ENCODE measurements around the gene STAB2.

- TF ChIP-seq, protein P1, sequence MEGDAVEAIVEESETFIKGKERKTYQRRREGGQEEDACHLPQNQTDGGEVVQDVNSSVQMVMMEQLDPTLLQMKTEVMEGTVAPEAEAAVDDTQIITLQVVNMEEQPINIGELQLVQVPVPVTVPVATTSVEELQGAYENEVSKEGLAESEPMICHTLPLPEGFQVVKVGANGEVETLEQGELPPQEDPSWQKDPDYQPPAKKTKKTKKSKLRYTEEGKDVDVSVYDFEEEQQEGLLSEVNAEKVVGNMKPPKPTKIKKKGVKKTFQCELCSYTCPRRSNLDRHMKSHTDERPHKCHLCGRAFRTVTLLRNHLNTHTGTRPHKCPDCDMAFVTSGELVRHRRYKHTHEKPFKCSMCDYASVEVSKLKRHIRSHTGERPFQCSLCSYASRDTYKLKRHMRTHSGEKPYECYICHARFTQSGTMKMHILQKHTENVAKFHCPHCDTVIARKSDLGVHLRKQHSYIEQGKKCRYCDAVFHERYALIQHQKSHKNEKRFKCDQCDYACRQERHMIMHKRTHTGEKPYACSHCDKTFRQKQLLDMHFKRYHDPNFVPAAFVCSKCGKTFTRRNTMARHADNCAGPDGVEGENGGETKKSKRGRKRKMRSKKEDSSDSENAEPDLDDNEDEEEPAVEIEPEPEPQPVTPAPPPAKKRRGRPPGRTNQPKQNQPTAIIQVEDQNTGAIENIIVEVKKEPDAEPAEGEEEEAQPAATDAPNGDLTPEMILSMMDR (IDR thresholded peaks at IDR 0.05; ENCODE audit: low read length) = no peak
- no peak for TF ChIP-seq EZH2 (IDR thresholded peaks at IDR 0.05; ENCODE audit: borderline replicate concordance, low read length)
These were observed 193.0 kb downstream of the STAB2 start for GRCh38 chr12:103780093-103780440.
